ENCODE results near the gene ERFE.

The ERFE gene

DNA sequence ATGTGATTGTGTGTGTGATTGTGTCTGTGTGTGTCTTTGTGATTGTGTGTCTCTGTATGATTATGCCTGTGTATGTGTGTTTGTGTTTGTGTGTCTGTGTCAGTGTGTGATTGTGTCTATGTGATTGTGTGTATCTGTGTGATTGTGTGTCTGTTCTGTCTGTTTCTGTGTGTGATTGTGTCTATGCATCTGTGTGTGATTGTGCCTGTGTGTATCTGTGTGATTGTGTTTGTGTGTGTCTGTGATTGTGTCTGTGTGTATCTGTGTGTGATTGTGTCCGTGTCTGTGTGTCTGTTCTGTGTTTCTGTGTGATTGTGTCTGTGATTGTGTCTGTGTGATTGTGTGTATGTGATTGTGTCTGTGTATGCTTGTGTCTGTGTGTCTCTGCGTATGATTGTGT is 32.4 kb upstream of the ERFE start:
- TF ChIP-seq EP300 (IDR thresholded peaks at IDR 0.05; ENCODE audit: borderline replicate concordance) (no peak), NFIC (IDR thresholded peaks at IDR 0.05) (no peak), RAD21 (IDR thresholded peaks at IDR 0.05; ENCODE audit: low read depth) (no peak), YY1 (IDR thresholded peaks at IDR 0.05; ENCODE audit: low read depth) (no peak), FOXM1 (IDR thresholded peaks at IDR 0.05; ENCODE audit: borderline replicate concordance, low read depth) (no peak), CREB1 (IDR thresholded peaks at IDR 0.05; ENCODE audit: low read depth) (no peak), ZBTB7A (IDR thresholded peaks at IDR 0.05; ENCODE audit: low read depth) (no peak), TAF1 (IDR thresholded peaks at IDR 0.05; ENCODE audit: low read depth) (no peak), CEBPB (IDR thresholded peaks at IDR 0.05) (no peak)
- TF ChIP-seq, protein P1, sequence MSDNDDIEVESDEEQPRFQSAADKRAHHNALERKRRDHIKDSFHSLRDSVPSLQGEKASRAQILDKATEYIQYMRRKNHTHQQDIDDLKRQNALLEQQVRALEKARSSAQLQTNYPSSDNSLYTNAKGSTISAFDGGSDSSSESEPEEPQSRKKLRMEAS (IDR thresholded peaks at IDR 0.05) = no peak

GRCh38 chr2:238126775-238127164 is 32.0 kb upstream of the ERFE start:
- TF ChIP-seq REST (IDR thresholded peaks at IDR 0.05; ENCODE audit: low read depth) (no peak), FOXM1 (IDR thresholded peaks at IDR 0.05; ENCODE audit: borderline replicate concordance, low read depth) (no peak), YY1 (IDR thresholded peaks at IDR 0.05; ENCODE audit: low read depth) (no peak), ZBTB7A (IDR thresholded peaks at IDR 0.05; ENCODE audit: low read depth) (no peak), TCF12 (IDR thresholded peaks at IDR 0.05; ENCODE audit: low read depth) (no peak), EGR1 (IDR thresholded peaks at IDR 0.05) (no peak), RAD21 (IDR thresholded peaks at IDR 0.05; ENCODE audit: low read depth) (no peak)
- TF ChIP-seq, protein P1 (IDR thresholded peaks at IDR 0.05) = no peak
- TF ChIP-seq, protein P2, sequence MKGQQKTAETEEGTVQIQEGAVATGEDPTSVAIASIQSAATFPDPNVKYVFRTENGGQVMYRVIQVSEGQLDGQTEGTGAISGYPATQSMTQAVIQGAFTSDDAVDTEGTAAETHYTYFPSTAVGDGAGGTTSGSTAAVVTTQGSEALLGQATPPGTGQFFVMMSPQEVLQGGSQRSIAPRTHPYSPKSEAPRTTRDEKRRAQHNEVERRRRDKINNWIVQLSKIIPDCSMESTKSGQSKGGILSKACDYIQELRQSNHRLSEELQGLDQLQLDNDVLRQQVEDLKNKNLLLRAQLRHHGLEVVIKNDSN (IDR thresholded peaks at IDR 0.05) = no peak

- no peak for TF ChIP-seq REST (IDR thresholded peaks at IDR 0.05; ENCODE audit: low read depth)
- TF ChIP-seq EGR1 (IDR thresholded peaks at IDR 0.05) = no peak
- TF ChIP-seq TEAD4 (IDR thresholded peaks at IDR 0.05) = no peak
- TF ChIP-seq RAD21 (IDR thresholded peaks at IDR 0.05; ENCODE audit: low read depth) = no peak
- no peak for TF ChIP-seq NFIC (IDR thresholded peaks at IDR 0.05)
These were observed 31.4 kb upstream of the ERFE start for GRCh38 chr2:238127165-238128060.

DNA sequence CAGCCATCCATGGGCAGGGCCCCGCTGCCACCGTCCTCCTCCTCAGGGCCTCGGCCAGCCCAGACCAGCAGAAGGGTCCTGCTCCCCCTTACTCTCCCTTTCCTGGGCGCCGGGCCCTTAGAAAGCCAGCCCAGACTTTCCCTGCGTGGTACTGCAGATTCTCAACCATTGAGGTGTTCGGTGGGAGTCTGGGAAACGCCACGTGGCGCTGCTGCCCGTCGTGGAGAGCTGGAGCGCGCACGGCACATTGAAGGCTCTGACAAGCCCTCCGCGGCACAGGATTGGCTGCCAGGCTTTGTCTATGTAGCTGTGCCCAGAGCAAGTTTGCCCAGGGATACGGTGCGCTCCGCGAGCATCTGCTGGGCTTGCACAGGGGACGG is 30.7 kb upstream of the ERFE start:
- TF ChIP-seq CREB1 (IDR thresholded peaks at IDR 0.05; ENCODE audit: low read depth) (no peak), FOXM1 (IDR thresholded peaks at IDR 0.05; ENCODE audit: borderline replicate concordance, low read depth) (no peak), EP300 (IDR thresholded peaks at IDR 0.05; ENCODE audit: borderline replicate concordance) (no peak), TAF1 (IDR thresholded peaks at IDR 0.05; ENCODE audit: low read depth) (no peak), EGR1 (IDR thresholded peaks at IDR 0.05) (no peak), YY1 (IDR thresholded peaks at IDR 0.05; ENCODE audit: low read depth) (no peak), ZBTB7A (IDR thresholded peaks at IDR 0.05; ENCODE audit: low read depth) (no peak), TEAD4 (IDR thresholded peaks at IDR 0.05) (no peak), RAD21 (IDR thresholded peaks at IDR 0.05; ENCODE audit: low read depth) (no peak), TCF12 (IDR thresholded peaks at IDR 0.05; ENCODE audit: low read depth) (no peak), CEBPB (IDR thresholded peaks at IDR 0.05) (no peak), REST (IDR thresholded peaks at IDR 0.05; ENCODE audit: low read depth) (no peak), NFIC (IDR thresholded peaks at IDR 0.05) (no peak)
- TF ChIP-seq, protein P1 (IDR thresholded peaks at IDR 0.05) = no peak
- TF ChIP-seq, protein P2 (IDR thresholded peaks at IDR 0.05) = no peak
